Glutamatergic neuron (in vitro differentiated cells): ENCODE measurements around the gene CRIM1. TPM values are rescaled to one million over a fixed set of nuclear protein-coding genes. Genes with fewer than 3 reads are reported as not detected.

Experiments used
- DNase-seq: peaks from one replicate; pipeline ENCODE4 v3.0.0; 2022
- H3K27ac Mint-ChIP-seq: one replicate; pipeline ENCODE4 v1.8.0; 2020; ENCODE audit warnings: mild to moderate bottlenecking, mixed read lengths, inconsistent platforms; ENCODE audit not compliant: unreplicated experiment
- H3K27me3 Mint-ChIP-seq: one replicate; pipeline ENCODE4 v1.8.0; 2020; ENCODE audit warnings: mild to moderate bottlenecking, moderate library complexity, mixed read lengths, inconsistent platforms; ENCODE audit not compliant: unreplicated experiment
- H3K36me3 Mint-ChIP-seq: one replicate; pipeline ENCODE4 v1.8.0; 2020; ENCODE audit warnings: mild to moderate bottlenecking, mixed read lengths, inconsistent platforms; ENCODE audit not compliant: unreplicated experiment
- H3K4me1 Mint-ChIP-seq: one replicate; pipeline ENCODE4 v1.8.0; 2020; ENCODE audit warnings: mild to moderate bottlenecking, low read depth, mixed read lengths, inconsistent platforms; ENCODE audit not compliant: unreplicated experiment
- H3K4me3 Mint-ChIP-seq: one replicate; pipeline ENCODE4 v1.8.0; 2020; ENCODE audit warnings: mild to moderate bottlenecking, mixed read lengths, inconsistent platforms; ENCODE audit not compliant: unreplicated experiment
- H3K9me3 Mint-ChIP-seq: one replicate; pipeline ENCODE4 v1.8.0; 2020; ENCODE audit warnings: mild to moderate bottlenecking, moderate library complexity, mixed read lengths, inconsistent platforms; ENCODE audit not compliant: unreplicated experiment
- CTCF ChIP-seq: fragments of 200-600 bp; sonication (generic); IDR thresholded peaks from one replicate; pipeline ENCODE4 v1.5.0; 2021; ENCODE audit not compliant: partially characterized antibody, unreplicated experiment
- total RNA-seq: library from RNA; stranded (reverse); fragmentation: NEBNext Ultra II Directional; extraction: Animal tissue kit (Norgen Biotek cat#: 25700); gene quantifications from one replicate; pipeline ENCODE4 v1.2.1, GENCODE V29; 2021; ENCODE audit not compliant: unreplicated experiment

Gene CRIM1
- total RNA-seq, 1 donor from 2014 or later, result 35.7 TPM

GRCh38 chr2:36380624-36381481 lies 25.3 kb downstream of the CRIM1 start:
- Mint-ChIP-seq H3K4me1 (peaks cover 9% of the 10 kb centered on the region), H3K4me3 (no peak overlapping the region)

GRCh38 chr2:36381993-36382392 lies 26.4 kb downstream of the CRIM1 start:
- no peak for DNase-seq
- Mint-ChIP-seq H3K27ac (no peak overlapping the region), H3K36me3 (no peaks in the 10 kb centered on the region), H3K4me1 (peaks cover 3% of the 10 kb centered on the region), H3K4me3 (no peak overlapping the region), H3K27me3 (peaks cover 2% of the 10 kb centered on the region), H3K9me3 (no peaks in the 10 kb centered on the region)
- no peak for TF ChIP-seq CTCF

More at GRCh38 chr2:36380624-36381481, 25.3 kb downstream of the CRIM1 start:
- H3K36me3 Mint-ChIP-seq, result no peaks in the 10 kb centered on the region
- TF ChIP-seq CTCF, result no peak
- no peak overlapping the region for H3K27ac Mint-ChIP-seq
- H3K9me3 Mint-ChIP-seq, result no peaks in the 10 kb centered on the region
- peaks cover 2% of the 10 kb centered on the region for H3K27me3 Mint-ChIP-seq
- no peak for DNase-seq

- no peak overlapping the region for H3K4me3 Mint-ChIP-seq
- H3K27ac Mint-ChIP-seq, result no peak overlapping the region
- H3K36me3 Mint-ChIP-seq, result no peaks in the 10 kb centered on the region
- no peak for TF ChIP-seq CTCF
- no peak for DNase-seq
- peaks cover 2% of the 10 kb centered on the region for H3K27me3 Mint-ChIP-seq
- peaks cover 3% of the 10 kb centered on the region for H3K4me1 Mint-ChIP-seq
- no peaks in the 10 kb centered on the region for H3K9me3 Mint-ChIP-seq
Measured at GRCh38 chr2:36382472-36382871, 26.9 kb downstream of the CRIM1 start.

GRCh38 chr2:36383726-36384125 lies 28.1 kb downstream of the CRIM1 start:
- no peak for TF ChIP-seq CTCF
- Mint-ChIP-seq H3K27ac (no peak overlapping the region), H3K4me3 (no peak overlapping the region), H3K9me3 (no peaks in the 10 kb centered on the region), H3K27me3 (no peaks in the 10 kb centered on the region), H3K36me3 (no peaks in the 10 kb centered on the region), H3K4me1 (peaks cover 3% of the 10 kb centered on the region)
- no peak for DNase-seq

- Mint-ChIP-seq H3K36me3 (no peaks in the 10 kb centered on the region), H3K4me1 (peaks cover 3% of the 10 kb centered on the region), H3K9me3 (no peaks in the 10 kb centered on the region), H3K4me3 (no peak overlapping the region), H3K27me3 (no peaks in the 10 kb centered on the region), H3K27ac (no peak overlapping the region)
- TF ChIP-seq CTCF, result no peak
- DNase-seq, result no peak
Measured at GRCh38 chr2:36384454-36384853, 28.9 kb downstream of the CRIM1 start.
